Stimulated activated effector memory CD8-positive, alpha-beta T cell treated with anti-CD3 and anti-CD28 coated beads, Interleukin-12 subunit alpha, Interleukin-12 subunit beta, amount 100 ng/mL, for 72 hours (primary cell): ENCODE data around the gene QPCT.
"Not testable (repeated sequence)": the region's sequence is repeated elsewhere in the genome, so short reads cannot be mapped to it uniquely, and the experiment has no call there.

Experiments
- ATAC-seq: fragments of 150-1000 bp; cut with Tn5 transposase; 2 replicates; pipeline ENCODE4 v1.10.0; 2021
- DNase-seq, 2 donors: peaks; one replicate each; pipeline ENCODE4 v3.0.0; 2021 to 2022; ENCODE audit warnings: low spot score in 2 of 2
- H3K27ac Mint-ChIP-seq: one replicate; pipeline ENCODE4 v1.8.0; 2022; ENCODE audit warnings: mild to moderate bottlenecking, mixed read lengths
- H3K36me3 Mint-ChIP-seq: one replicate; pipeline ENCODE4 v1.8.0; 2022; ENCODE audit warnings: mild to moderate bottlenecking, mixed read lengths
- H3K4me1 Mint-ChIP-seq: one replicate; pipeline ENCODE4 v1.8.0; 2022; ENCODE audit warnings: mixed read lengths
- H3K4me3 Mint-ChIP-seq: one replicate; pipeline ENCODE4 v1.8.0; 2022; ENCODE audit warnings: mild to moderate bottlenecking, mixed read lengths
- H3K9me3 Mint-ChIP-seq: one replicate; pipeline ENCODE4 v1.8.0; 2022; ENCODE audit warnings: mixed read lengths

Gene QPCT

GRCh38 chr2:37389395-37389794 is 45.0 kb downstream of the QPCT start:
- DNase-seq (peak in 1 of 2 donors; percentile 47), ATAC-seq (no peak)
- no peaks in the 10 kb centered on the region for H3K36me3 Mint-ChIP-seq
- peak overlapping the region; percentile 69 for H3K27ac Mint-ChIP-seq
- peak overlapping the region; percentile 11 for H3K4me3 Mint-ChIP-seq
- H3K9me3 Mint-ChIP-seq: peaks cover 7% of the 10 kb centered on the region
- peaks cover 8% of the 10 kb centered on the region for H3K4me1 Mint-ChIP-seq

- peaks cover 8% of the 10 kb centered on the region for H3K4me1 Mint-ChIP-seq
- peak overlapping the region; percentile 69 for H3K27ac Mint-ChIP-seq
- ATAC-seq (peak; percentile 97), DNase-seq (peak; percentile 34 to 82)
- H3K4me3 Mint-ChIP-seq: peak overlapping the region; percentile 11
- peaks cover 7% of the 10 kb centered on the region for H3K9me3 Mint-ChIP-seq
- no peaks in the 10 kb centered on the region for H3K36me3 Mint-ChIP-seq
Observed at GRCh38 chr2:37389989-37390765, 45.7 kb downstream of the QPCT start.

- H3K4me3 Mint-ChIP-seq: peak overlapping the region; percentile 11
- peaks cover 10% of the 10 kb centered on the region for H3K4me1 Mint-ChIP-seq
- H3K36me3 Mint-ChIP-seq: no peaks in the 10 kb centered on the region
- ATAC-seq (peak; percentile 4), DNase-seq (no peak)
- H3K27ac Mint-ChIP-seq: peak overlapping the region; percentile 69
- H3K9me3 Mint-ChIP-seq: peaks cover 7% of the 10 kb centered on the region
Observed at GRCh38 chr2:37390777-37391176, 46.3 kb downstream of the QPCT start.

GRCh38 chr2:37391711-37392110 is 47.3 kb downstream of the QPCT start:
- H3K4me1 Mint-ChIP-seq: peaks cover 13% of the 10 kb centered on the region
- peaks cover 7% of the 10 kb centered on the region for H3K9me3 Mint-ChIP-seq
- peak overlapping the region; percentile 69 for H3K27ac Mint-ChIP-seq
- no peak overlapping the region for H3K4me3 Mint-ChIP-seq
- H3K36me3 Mint-ChIP-seq: no peaks in the 10 kb centered on the region
- no peak for ATAC-seq
- DNase-seq: peak in 1 of 2 donors; percentile 38

- H3K4me3 Mint-ChIP-seq: no peak overlapping the region
- H3K9me3 Mint-ChIP-seq: peaks cover 7% of the 10 kb centered on the region
- no peak overlapping the region for H3K27ac Mint-ChIP-seq
- peaks cover 13% of the 10 kb centered on the region for H3K4me1 Mint-ChIP-seq
- DNase-seq (peak in 1 of 2 donors; percentile 38), ATAC-seq (no peak)
- no peaks in the 10 kb centered on the region for H3K36me3 Mint-ChIP-seq
Observed at GRCh38 chr2:37392428-37392827, 48.0 kb downstream of the QPCT start.

- DNase-seq: peak in 1 of 2 donors; percentile 28
- Mint-ChIP-seq H3K27ac (no peak overlapping the region), H3K36me3 (no peaks in the 10 kb centered on the region), H3K4me3 (no peak overlapping the region), H3K4me1 (peaks cover 13% of the 10 kb centered on the region), H3K9me3 (peaks cover 7% of the 10 kb centered on the region)
- no peak for ATAC-seq
Observed at GRCh38 chr2:37394263-37394662, 49.8 kb downstream of the QPCT start.

GRCh38 chr2:37394796-37395555 is 50.5 kb downstream of the QPCT start:
- H3K9me3 Mint-ChIP-seq: peaks cover 7% of the 10 kb centered on the region
- no peak overlapping the region for H3K4me3 Mint-ChIP-seq
- H3K27ac Mint-ChIP-seq: no peak overlapping the region
- no peak for ATAC-seq
- peaks cover 13% of the 10 kb centered on the region for H3K4me1 Mint-ChIP-seq
- no peaks in the 10 kb centered on the region for H3K36me3 Mint-ChIP-seq
- no peak for DNase-seq

- H3K36me3 Mint-ChIP-seq: no peaks in the 10 kb centered on the region
Observed at GRCh38 chr2:37396890-37397565, 52.6 kb downstream of the QPCT start.

GRCh38 chr2:37398990-37399389 is 54.6 kb downstream of the QPCT start:
- no peak for DNase-seq
- H3K27ac Mint-ChIP-seq: no peak overlapping the region
- ATAC-seq: no peak
- no peaks in the 10 kb centered on the region for H3K9me3 Mint-ChIP-seq
- H3K36me3 Mint-ChIP-seq: no peaks in the 10 kb centered on the region
- peaks cover 5% of the 10 kb centered on the region for H3K4me1 Mint-ChIP-seq
- H3K4me3 Mint-ChIP-seq: no peak overlapping the region

More at GRCh38 chr2:37396890-37397565, 52.6 kb downstream of the QPCT start:
- no peak for DNase-seq
- Mint-ChIP-seq H3K27ac (no peak overlapping the region), H3K4me1 (peaks cover 11% of the 10 kb centered on the region), H3K4me3 (no peak overlapping the region), H3K9me3 (peaks cover 7% of the 10 kb centered on the region)
- no peak for ATAC-seq

- no peaks in the 10 kb centered on the region for H3K36me3 Mint-ChIP-seq
- no peak overlapping the region for H3K27ac Mint-ChIP-seq
- ATAC-seq: no peak
- H3K9me3 Mint-ChIP-seq: no peaks in the 10 kb centered on the region
- peaks cover 5% of the 10 kb centered on the region for H3K4me1 Mint-ChIP-seq
- no peak for DNase-seq
- no peak overlapping the region for H3K4me3 Mint-ChIP-seq
Observed at GRCh38 chr2:37400041-37400440, 55.6 kb downstream of the QPCT start.

- peak in 1 of 2 donors; percentile 15 for DNase-seq
- Mint-ChIP-seq H3K27ac (no peak overlapping the region), H3K9me3 (no peaks in the 10 kb centered on the region)
Observed at GRCh38 chr2:37402636-37403035, 58.2 kb downstream of the QPCT start.

GRCh38 chr2:37405781-37406180 is 61.4 kb downstream of the QPCT start:
- Mint-ChIP-seq H3K9me3 (no peaks in the 10 kb centered on the region), H3K4me3 (no peak overlapping the region), H3K27ac (no peak overlapping the region), H3K4me1 (no peaks in the 10 kb centered on the region), H3K36me3 (no peaks in the 10 kb centered on the region)
- no peak for ATAC-seq
- peak in 1 of 2 donors; percentile 7 for DNase-seq

More at GRCh38 chr2:37402636-37403035, 58.2 kb downstream of the QPCT start:
- no peaks in the 10 kb centered on the region for H3K4me1 Mint-ChIP-seq
- H3K36me3 Mint-ChIP-seq: no peaks in the 10 kb centered on the region
- no peak overlapping the region for H3K4me3 Mint-ChIP-seq
- no peak for ATAC-seq

GRCh38 chr2:37412231-37412630 is 67.8 kb downstream of the QPCT start:
- H3K4me3 Mint-ChIP-seq: no peak overlapping the region
- peaks cover 12% of the 10 kb centered on the region for H3K4me1 Mint-ChIP-seq
- ATAC-seq: no peak
- no peak overlapping the region for H3K27ac Mint-ChIP-seq
- no peaks in the 10 kb centered on the region for H3K36me3 Mint-ChIP-seq
- DNase-seq: no peak
- H3K9me3 Mint-ChIP-seq: no peaks in the 10 kb centered on the region

GRCh38 chr2:37413911-37414469 is 69.6 kb downstream of the QPCT start:
- ATAC-seq, H3K27ac Mint-ChIP-seq, H3K36me3 Mint-ChIP-seq, H3K9me3 Mint-ChIP-seq, DNase-seq, H3K4me3 Mint-ChIP-seq: not testable (repeated sequence)
- peaks cover 12% of the 10 kb centered on the region for H3K4me1 Mint-ChIP-seq

GRCh38 chr2:37414470-37414949 is 70.1 kb downstream of the QPCT start:
- ATAC-seq (peak; percentile 75), DNase-seq (no peak)
- peaks cover 12% of the 10 kb centered on the region for H3K4me1 Mint-ChIP-seq
- H3K36me3 Mint-ChIP-seq: no peaks in the 10 kb centered on the region
- no peak overlapping the region for H3K27ac Mint-ChIP-seq
- H3K9me3 Mint-ChIP-seq: no peaks in the 10 kb centered on the region
- no peak overlapping the region for H3K4me3 Mint-ChIP-seq
